Upper lobe of left lung (tissue), 4 donors: Measurements from ENCODE around the gene MCAT.
"Not testable (repeated sequence)": the region's sequence is repeated elsewhere in the genome, so short reads cannot be mapped to it uniquely, and the experiment has no call there.

Experiments used
- POLR2AphosphoS5 ChIP-seq, 2 donors: sonication (generic); formaldehyde crosslinking; IDR thresholded peaks; one replicate each; pipeline ENCODE4 v1.5.1; 2017; ENCODE audit warnings: antibody characterized with exemption in 2 of 2
- TF ChIP-seq, protein P1 (sequence below), 6 experiments: fragments of 450-650 bp in 4 of 6; fragments of 200-600 bp in 2 of 6; sonication (generic) in 2 of 6; IDR thresholded peaks; one replicate each; pipeline ENCODE4 v1.5.1; 2016 to 2019; ENCODE audit warnings: antibody characterized with exemption in 6 of 6

DNA sequence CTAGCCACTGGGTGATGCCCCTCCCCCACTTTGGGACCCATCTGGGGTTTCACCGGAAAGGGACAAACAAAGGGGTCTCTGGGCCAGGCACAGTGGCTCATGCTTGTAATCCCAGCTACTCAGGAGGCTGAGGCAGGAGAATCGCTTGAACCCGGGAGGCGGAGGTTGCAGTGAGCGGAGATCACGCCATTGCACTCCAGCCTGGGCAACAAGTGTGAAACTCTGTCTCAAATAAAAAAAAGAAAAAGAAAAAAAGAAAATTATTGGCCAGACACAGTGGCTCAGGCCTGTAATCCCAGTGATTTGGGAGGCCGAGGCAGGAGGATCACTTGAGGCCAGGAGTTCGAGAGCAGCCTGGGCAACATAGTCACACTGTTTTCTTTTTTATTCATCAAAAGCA is 2.2 kb upstream of the MCAT start:
- TF ChIP-seq, protein P1, sequence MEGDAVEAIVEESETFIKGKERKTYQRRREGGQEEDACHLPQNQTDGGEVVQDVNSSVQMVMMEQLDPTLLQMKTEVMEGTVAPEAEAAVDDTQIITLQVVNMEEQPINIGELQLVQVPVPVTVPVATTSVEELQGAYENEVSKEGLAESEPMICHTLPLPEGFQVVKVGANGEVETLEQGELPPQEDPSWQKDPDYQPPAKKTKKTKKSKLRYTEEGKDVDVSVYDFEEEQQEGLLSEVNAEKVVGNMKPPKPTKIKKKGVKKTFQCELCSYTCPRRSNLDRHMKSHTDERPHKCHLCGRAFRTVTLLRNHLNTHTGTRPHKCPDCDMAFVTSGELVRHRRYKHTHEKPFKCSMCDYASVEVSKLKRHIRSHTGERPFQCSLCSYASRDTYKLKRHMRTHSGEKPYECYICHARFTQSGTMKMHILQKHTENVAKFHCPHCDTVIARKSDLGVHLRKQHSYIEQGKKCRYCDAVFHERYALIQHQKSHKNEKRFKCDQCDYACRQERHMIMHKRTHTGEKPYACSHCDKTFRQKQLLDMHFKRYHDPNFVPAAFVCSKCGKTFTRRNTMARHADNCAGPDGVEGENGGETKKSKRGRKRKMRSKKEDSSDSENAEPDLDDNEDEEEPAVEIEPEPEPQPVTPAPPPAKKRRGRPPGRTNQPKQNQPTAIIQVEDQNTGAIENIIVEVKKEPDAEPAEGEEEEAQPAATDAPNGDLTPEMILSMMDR (IDR thresholded peaks at IDR 0.05), result not testable (repeated sequence)
- TF ChIP-seq POLR2AphosphoS5 (IDR thresholded peaks at IDR 0.05), result not testable (repeated sequence)
